GM18861 (cell line): ENCODE results near the gene ZFYVE28.

ENCODE experiments used
- ATAC-seq: cut with Tn5 transposase; IDR thresholded peaks from one replicate; pipeline ENCODE4 v1.9.1; 2021; ENCODE audit not compliant: unreplicated experiment

Gene ZFYVE28

GRCh38 chr4:2291705-2292645 lies 126.5 kb downstream of the ZFYVE28 start:
- no peak for ATAC-seq

- no peak for ATAC-seq
Measured at GRCh38 chr4:2290974-2291704, 127.3 kb downstream of the ZFYVE28 start.

- no peak for ATAC-seq
Measured at GRCh38 chr4:2290488-2290887, 128.0 kb downstream of the ZFYVE28 start.

GRCh38 chr4:2289955-2290333 lies 128.5 kb downstream of the ZFYVE28 start:
- ATAC-seq, result no peak

GRCh38 chr4:2289311-2289954 lies 129.0 kb downstream of the ZFYVE28 start:
- ATAC-seq, result no peak

- ATAC-seq, result no peak
Measured at GRCh38 chr4:2288051-2288541, 130.3 kb downstream of the ZFYVE28 start.

GRCh38 chr4:2287594-2287915 lies 130.9 kb downstream of the ZFYVE28 start:
- ATAC-seq, result no peak

GRCh38 chr4:2286904-2287593 lies 131.4 kb downstream of the ZFYVE28 start:
- ATAC-seq, result no peak

GRCh38 chr4:2285613-2286381 lies 132.6 kb downstream of the ZFYVE28 start:
- ATAC-seq, result no peak

GRCh38 chr4:2284934-2285612 lies 133.4 kb downstream of the ZFYVE28 start:
- ATAC-seq, result no peak

- no peak for ATAC-seq
Measured at GRCh38 chr4:2284161-2284933, 134.1 kb downstream of the ZFYVE28 start.

GRCh38 chr4:2283199-2283711 lies 135.2 kb downstream of the ZFYVE28 start:
- ATAC-seq, result no peak

- no peak for ATAC-seq
Measured at GRCh38 chr4:2281575-2282343, 136.7 kb downstream of the ZFYVE28 start.

- no peak for ATAC-seq
Measured at GRCh38 chr4:2280531-2281300, 137.7 kb downstream of the ZFYVE28 start.

GRCh38 chr4:2277956-2278355 lies 140.5 kb downstream of the ZFYVE28 start:
- ATAC-seq, result no peak

GRCh38 chr4:2276581-2277325 lies 141.7 kb downstream of the ZFYVE28 start:
- no peak for ATAC-seq
